GM23338 (cell line): ENCODE measurements around the gene CCNT2. TPM values are rescaled to one million over a fixed set of nuclear protein-coding genes. Genes with fewer than 3 reads are reported as not detected.

ENCODE experiments used
- ATAC-seq: fragments of 200-7000 bp; cut with Tn5 transposase; 3 replicates; pipeline ENCODE4 v1.9.1; 2020
- DNase-seq: peaks from one replicate; pipeline ENCODE4 v3.0.0-alpha.2; 2015; ENCODE audit warnings: low spot score
- H2AFZ ChIP-seq: fragments of 200-600 bp; sonication (generic); 2 replicates; pipeline ENCODE4 v1.8.0; 2016; ENCODE audit warnings: antibody characterized with exemption, mild to moderate bottlenecking, moderate library complexity
- H3F3A ChIP-seq: fragments of 200-600 bp; sonication (generic); replicated peaks from 2 replicates; pipeline ENCODE4 v1.8.0; 2017; ENCODE audit warnings: antibody characterized with exemption, mixed run types, low read depth
- H3K27ac ChIP-seq: fragments of 200-600 bp; sonication (generic); 2 replicates; pipeline ENCODE4 v1.6.1; 2016; ENCODE audit warnings: low read depth
- H3K27me3 ChIP-seq: fragments of 200-600 bp; sonication (generic); 2 replicates; pipeline ENCODE4 v1.8.0; 2016; ENCODE audit warnings: mild to moderate bottlenecking, mixed run types, moderate library complexity; ENCODE audit not compliant: insufficient read depth
- H3K36me3 ChIP-seq: fragments of 200-600 bp; sonication (generic); 2 replicates; pipeline ENCODE4 v1.8.0; 2016; ENCODE audit warnings: mild to moderate bottlenecking; ENCODE audit not compliant: insufficient read depth
- H3K4me1 ChIP-seq: fragments of 200-600 bp; sonication (generic); 2 replicates; pipeline ENCODE4 v1.8.0; 2016; ENCODE audit warnings: mild to moderate bottlenecking, moderate library complexity; ENCODE audit not compliant: insufficient read depth
- H3K4me2 ChIP-seq: fragments of 200-600 bp; sonication (generic); 2 replicates; pipeline ENCODE4 v1.7.1; 2017; ENCODE audit warnings: mixed run types
- H3K4me3 ChIP-seq: fragments of 200-600 bp; sonication (generic); 2 replicates; pipeline ENCODE4 v1.6.1; 2016; ENCODE audit warnings: mixed run types
- H3K79me2 ChIP-seq: fragments of 200-600 bp; sonication (generic); replicated peaks from 2 replicates; pipeline ENCODE4 v1.8.0; 2017; ENCODE audit warnings: mild to moderate bottlenecking; ENCODE audit not compliant: insufficient read depth
- H3K9me2 ChIP-seq: fragments of 200-600 bp; sonication (generic); 2 replicates; pipeline ENCODE4 v1.8.0; 2017; ENCODE audit not compliant: insufficient read depth
- H4K20me1 ChIP-seq: fragments of 200-600 bp; sonication (generic); replicated peaks from 2 replicates; pipeline ENCODE4 v1.8.0; 2017; ENCODE audit warnings: mild to moderate bottlenecking; ENCODE audit not compliant: insufficient read depth
- H3K27ac Mint-ChIP-seq: 2 replicates; pipeline ENCODE4 v1.8.0; 2020; ENCODE audit warnings: inconsistent platforms, mild to moderate bottlenecking, moderate library complexity, mixed read lengths
- H3K27me3 Mint-ChIP-seq: 3 replicates; pipeline ENCODE4 v1.8.0; 2022; ENCODE audit warnings: low read depth, mild to moderate bottlenecking, moderate library complexity, mixed read lengths, inconsistent platforms; ENCODE audit not compliant: insufficient read depth, poor library complexity
- H3K36me3 Mint-ChIP-seq: 3 replicates; pipeline ENCODE4 v1.8.0; 2021; ENCODE audit warnings: low read depth, mild to moderate bottlenecking, inconsistent platforms, moderate library complexity, mixed read lengths
- H3K4me1 Mint-ChIP-seq: 3 replicates; pipeline ENCODE4 v1.8.0; 2020; ENCODE audit warnings: mild to moderate bottlenecking, inconsistent platforms, mixed read lengths
- H3K4me3 Mint-ChIP-seq: 3 replicates; pipeline ENCODE4 v1.8.0; 2021; ENCODE audit warnings: moderate library complexity, mild to moderate bottlenecking, inconsistent platforms, mixed read lengths
- H3K9me3 Mint-ChIP-seq: 3 replicates; pipeline ENCODE4 v1.8.0; 2020; ENCODE audit warnings: moderate library complexity, mild to moderate bottlenecking, inconsistent platforms, mixed read lengths
- CREB1 ChIP-seq: fragments of 250-450 bp; sonication (Bioruptor Pico); IDR thresholded peaks from 2 replicates; pipeline ENCODE4 v1.5.0; 2020; ENCODE audit warnings: low read depth, mild to moderate bottlenecking, moderate library complexity
- EZH2 ChIP-seq: fragments of 200-600 bp; sonication (generic); IDR thresholded peaks from one replicate; pipeline ENCODE4 v1.8.0; 2017; ENCODE audit warnings: antibody characterized with exemption, mild to moderate bottlenecking, low read depth; ENCODE audit not compliant: unreplicated experiment
- NANOG ChIP-seq: IDR thresholded peaks from 2 replicates; pipeline ENCODE4 v1.6.1; 2016; ENCODE audit warnings: antibody characterized with exemption, borderline replicate concordance
- STAT1 ChIP-seq: IDR thresholded peaks from one replicate; pipeline ENCODE4 v1.6.1; 2016; ENCODE audit warnings: antibody characterized with exemption; ENCODE audit not compliant: unreplicated experiment
- ZNF114 ChIP-seq: fragments of 250-450 bp; sonication (Bioruptor Pico); IDR thresholded peaks from 2 replicates; pipeline ENCODE4 v1.5.0; 2020; ENCODE audit warnings: mild to moderate bottlenecking, moderate library complexity
- ZNF331 ChIP-seq: fragments of 250-450 bp; sonication (Bioruptor Pico); IDR thresholded peaks from 2 replicates; pipeline ENCODE4 v1.5.0; 2020; ENCODE audit warnings: low read depth, mild to moderate bottlenecking, moderate library complexity
- ZNF462 ChIP-seq: fragments of 250-450 bp; sonication (Bioruptor Pico); IDR thresholded peaks from 2 replicates; pipeline ENCODE4 v1.5.0; 2020; ENCODE audit warnings: mild to moderate bottlenecking, moderate library complexity
- polyA plus RNA-seq: library from polyadenylated mRNA; unstranded; fragments of >200 nt; fragmentation: Nextera tagmentation; extraction: Ambion mirVana; gene quantifications from 2 replicates; pipeline ENCODE4 v1.2.1, GENCODE V29; 2016
- total RNA-seq: library from RNA; depleted of rRNA; stranded (reverse); fragments of >200 nt; shearing (Covaris generic); gene quantifications from 2 replicates; pipeline ENCODE4 v1.2.3, GENCODE V29; 2014
- TF ChIP-seq, protein P1 (sequence below), 2 experiments: fragments of 200-600 bp in 1 of 2; sonication (generic) in 1 of 2; conservative IDR thresholded peaks; 2 replicates each; pipeline versions ENCODE4 v1.5.1 to v1.6.1; 2016 to 2017; ENCODE audit warnings: antibody characterized with exemption in 2 of 2, low read depth in 2 of 2, mild to moderate bottlenecking in 2 of 2, moderate library complexity in 1 of 2
- TF ChIP-seq, protein P2 (sequence below): IDR thresholded peaks from 2 replicates; pipeline ENCODE4 v1.6.1; 2016; ENCODE audit warnings: antibody characterized with exemption
- TF ChIP-seq, protein P3 (sequence below): IDR thresholded peaks from one replicate; pipeline ENCODE4 v1.6.1; 2018; ENCODE audit warnings: antibody characterized with exemption; ENCODE audit not compliant: unreplicated experiment

Gene CCNT2
- total and polyA plus RNA-seq, 2 experiments from 2014 or later = 22.5 to 46.5 TPM

DNA sequence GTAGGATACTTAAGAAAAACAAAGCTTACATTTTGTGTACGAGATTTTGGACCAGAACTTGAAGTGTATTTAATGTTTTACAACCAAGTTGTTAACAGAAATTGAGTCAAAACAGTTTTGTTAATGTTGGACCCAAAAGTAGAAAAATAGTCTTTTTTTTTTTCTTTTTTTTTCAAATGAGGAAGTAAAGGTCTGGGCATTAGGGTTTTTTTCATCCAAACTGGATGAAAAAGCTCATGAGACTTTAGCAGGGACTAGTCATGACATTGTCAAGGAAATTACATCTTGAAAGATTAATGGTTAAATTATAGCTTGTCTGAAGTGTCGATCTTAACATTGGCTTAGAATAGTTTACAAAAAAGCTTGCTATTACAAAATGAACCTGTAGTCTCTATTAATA is 32.3 kb downstream of the CCNT2 start (continued):
- TF ChIP-seq, protein P1, sequence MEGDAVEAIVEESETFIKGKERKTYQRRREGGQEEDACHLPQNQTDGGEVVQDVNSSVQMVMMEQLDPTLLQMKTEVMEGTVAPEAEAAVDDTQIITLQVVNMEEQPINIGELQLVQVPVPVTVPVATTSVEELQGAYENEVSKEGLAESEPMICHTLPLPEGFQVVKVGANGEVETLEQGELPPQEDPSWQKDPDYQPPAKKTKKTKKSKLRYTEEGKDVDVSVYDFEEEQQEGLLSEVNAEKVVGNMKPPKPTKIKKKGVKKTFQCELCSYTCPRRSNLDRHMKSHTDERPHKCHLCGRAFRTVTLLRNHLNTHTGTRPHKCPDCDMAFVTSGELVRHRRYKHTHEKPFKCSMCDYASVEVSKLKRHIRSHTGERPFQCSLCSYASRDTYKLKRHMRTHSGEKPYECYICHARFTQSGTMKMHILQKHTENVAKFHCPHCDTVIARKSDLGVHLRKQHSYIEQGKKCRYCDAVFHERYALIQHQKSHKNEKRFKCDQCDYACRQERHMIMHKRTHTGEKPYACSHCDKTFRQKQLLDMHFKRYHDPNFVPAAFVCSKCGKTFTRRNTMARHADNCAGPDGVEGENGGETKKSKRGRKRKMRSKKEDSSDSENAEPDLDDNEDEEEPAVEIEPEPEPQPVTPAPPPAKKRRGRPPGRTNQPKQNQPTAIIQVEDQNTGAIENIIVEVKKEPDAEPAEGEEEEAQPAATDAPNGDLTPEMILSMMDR (conservative IDR thresholded peaks at IDR 0.05; ENCODE audit: low read depth in 2 of 2) = no peak
- TF ChIP-seq NANOG = no peak

DNA sequence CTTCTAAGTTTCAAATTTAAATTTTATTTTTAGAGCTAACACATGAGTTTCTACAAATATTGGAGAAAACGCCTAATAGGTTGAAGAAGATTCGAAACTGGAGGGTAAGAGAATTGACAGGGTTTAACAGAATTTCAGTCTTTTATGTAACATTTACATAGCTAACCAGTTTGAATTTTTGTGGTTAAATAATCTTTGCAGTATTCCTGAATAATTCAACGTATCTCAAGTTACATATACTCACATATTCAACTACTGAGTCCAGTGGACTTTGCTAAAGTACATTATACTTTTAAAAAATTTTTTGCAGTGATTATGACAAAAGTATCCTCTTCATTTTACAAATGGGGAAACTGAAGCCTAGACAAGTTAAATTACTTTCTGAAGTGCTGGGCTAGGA is 34.0 kb downstream of the CCNT2 start:
- H3K9me3 Mint-ChIP-seq = no peaks in the 10 kb centered on the region
- H3K27ac ChIP-seq = no peak overlapping the region
- no peak overlapping the region for H2AFZ ChIP-seq
- H4K20me1 ChIP-seq = no peaks in the 10 kb centered on the region; the same call in 1 of the 2 replicates
- H3K36me3 ChIP-seq = peaks cover 45% of the 10 kb centered on the region
- H3K4me1 ChIP-seq = no peaks in the 10 kb centered on the region
- H3K4me3 ChIP-seq = no peak overlapping the region
- ATAC-seq (no peak), DNase-seq (no peak)
- H3K36me3 Mint-ChIP-seq = peaks cover 62% of the 10 kb centered on the region
- no peaks in the 10 kb centered on the region for H3F3A ChIP-seq
- H3K27ac Mint-ChIP-seq = no peak overlapping the region
- H3K27me3 ChIP-seq = no peaks in the 10 kb centered on the region
- H3K9me2 ChIP-seq = no peaks in the 10 kb centered on the region
- H3K27me3 Mint-ChIP-seq = peaks cover 2% of the 10 kb centered on the region
- peaks cover 30% of the 10 kb centered on the region; the same call in 1 of the 2 replicates for H3K79me2 ChIP-seq
- H3K4me1 Mint-ChIP-seq = no peaks in the 10 kb centered on the region
- H3K4me3 Mint-ChIP-seq = no peak overlapping the region
- no peak overlapping the region for H3K4me2 ChIP-seq
- no peak for TF ChIP-seq ZNF114 (CRISPR knock-in tag)
- TF ChIP-seq, protein P1 (conservative IDR thresholded peaks at IDR 0.05; ENCODE audit: low read depth in 2 of 2) = no peak
- no peak for TF ChIP-seq EZH2
- TF ChIP-seq, protein P2, sequence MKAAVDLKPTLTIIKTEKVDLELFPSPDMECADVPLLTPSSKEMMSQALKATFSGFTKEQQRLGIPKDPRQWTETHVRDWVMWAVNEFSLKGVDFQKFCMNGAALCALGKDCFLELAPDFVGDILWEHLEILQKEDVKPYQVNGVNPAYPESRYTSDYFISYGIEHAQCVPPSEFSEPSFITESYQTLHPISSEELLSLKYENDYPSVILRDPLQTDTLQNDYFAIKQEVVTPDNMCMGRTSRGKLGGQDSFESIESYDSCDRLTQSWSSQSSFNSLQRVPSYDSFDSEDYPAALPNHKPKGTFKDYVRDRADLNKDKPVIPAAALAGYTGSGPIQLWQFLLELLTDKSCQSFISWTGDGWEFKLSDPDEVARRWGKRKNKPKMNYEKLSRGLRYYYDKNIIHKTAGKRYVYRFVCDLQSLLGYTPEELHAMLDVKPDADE = no peak
- TF ChIP-seq ZNF331 (CRISPR knock-in tag) = no peak
- no peak for TF ChIP-seq CREB1
- TF ChIP-seq, protein P3, sequence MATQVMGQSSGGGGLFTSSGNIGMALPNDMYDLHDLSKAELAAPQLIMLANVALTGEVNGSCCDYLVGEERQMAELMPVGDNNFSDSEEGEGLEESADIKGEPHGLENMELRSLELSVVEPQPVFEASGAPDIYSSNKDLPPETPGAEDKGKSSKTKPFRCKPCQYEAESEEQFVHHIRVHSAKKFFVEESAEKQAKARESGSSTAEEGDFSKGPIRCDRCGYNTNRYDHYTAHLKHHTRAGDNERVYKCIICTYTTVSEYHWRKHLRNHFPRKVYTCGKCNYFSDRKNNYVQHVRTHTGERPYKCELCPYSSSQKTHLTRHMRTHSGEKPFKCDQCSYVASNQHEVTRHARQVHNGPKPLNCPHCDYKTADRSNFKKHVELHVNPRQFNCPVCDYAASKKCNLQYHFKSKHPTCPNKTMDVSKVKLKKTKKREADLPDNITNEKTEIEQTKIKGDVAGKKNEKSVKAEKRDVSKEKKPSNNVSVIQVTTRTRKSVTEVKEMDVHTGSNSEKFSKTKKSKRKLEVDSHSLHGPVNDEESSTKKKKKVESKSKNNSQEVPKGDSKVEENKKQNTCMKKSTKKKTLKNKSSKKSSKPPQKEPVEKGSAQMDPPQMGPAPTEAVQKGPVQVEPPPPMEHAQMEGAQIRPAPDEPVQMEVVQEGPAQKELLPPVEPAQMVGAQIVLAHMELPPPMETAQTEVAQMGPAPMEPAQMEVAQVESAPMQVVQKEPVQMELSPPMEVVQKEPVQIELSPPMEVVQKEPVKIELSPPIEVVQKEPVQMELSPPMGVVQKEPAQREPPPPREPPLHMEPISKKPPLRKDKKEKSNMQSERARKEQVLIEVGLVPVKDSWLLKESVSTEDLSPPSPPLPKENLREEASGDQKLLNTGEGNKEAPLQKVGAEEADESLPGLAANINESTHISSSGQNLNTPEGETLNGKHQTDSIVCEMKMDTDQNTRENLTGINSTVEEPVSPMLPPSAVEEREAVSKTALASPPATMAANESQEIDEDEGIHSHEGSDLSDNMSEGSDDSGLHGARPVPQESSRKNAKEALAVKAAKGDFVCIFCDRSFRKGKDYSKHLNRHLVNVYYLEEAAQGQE = no peak
- TF ChIP-seq ZNF462 (CRISPR knock-in tag) = no peak
- no peak for TF ChIP-seq STAT1
